Mesenteric fat pad (tissue), 1 donor: ENCODE data around the gene ZNF8. TPM values are rescaled to one million over a fixed set of nuclear protein-coding genes. Genes with fewer than 3 reads are reported as not detected.
"Not testable (repeated sequence)": the region's sequence is repeated elsewhere in the genome, so short reads cannot be mapped to it uniquely, and the experiment has no call there.

ENCODE experiments used
- DNase-seq: peaks from one replicate; pipeline ENCODE4 v3.0.0-alpha.2; 2020; ENCODE audit warnings: low spot score
- microRNA-seq: library from miRNA; unstranded; fragments of <30 nt; microRNA quantifications from one replicate; pipeline ENCODE4 v1.2.0, GENCODE V29; 2020; ENCODE audit warnings: borderline number of aligned reads
- total RNA-seq: library from RNA; stranded (reverse); fragmentation: NEBNext Ultra II Directional; extraction: Animal tissue kit (Norgen Biotek cat#: 25700); gene quantifications from one replicate; pipeline ENCODE4 v1.2.1, GENCODE V29; 2021
- donor health status: DM: yes; HTN: yes; CAD: no.

Gene ZNF8
- total RNA-seq, 1 donor from 2014 or later = 5.1 TPM

DNA sequence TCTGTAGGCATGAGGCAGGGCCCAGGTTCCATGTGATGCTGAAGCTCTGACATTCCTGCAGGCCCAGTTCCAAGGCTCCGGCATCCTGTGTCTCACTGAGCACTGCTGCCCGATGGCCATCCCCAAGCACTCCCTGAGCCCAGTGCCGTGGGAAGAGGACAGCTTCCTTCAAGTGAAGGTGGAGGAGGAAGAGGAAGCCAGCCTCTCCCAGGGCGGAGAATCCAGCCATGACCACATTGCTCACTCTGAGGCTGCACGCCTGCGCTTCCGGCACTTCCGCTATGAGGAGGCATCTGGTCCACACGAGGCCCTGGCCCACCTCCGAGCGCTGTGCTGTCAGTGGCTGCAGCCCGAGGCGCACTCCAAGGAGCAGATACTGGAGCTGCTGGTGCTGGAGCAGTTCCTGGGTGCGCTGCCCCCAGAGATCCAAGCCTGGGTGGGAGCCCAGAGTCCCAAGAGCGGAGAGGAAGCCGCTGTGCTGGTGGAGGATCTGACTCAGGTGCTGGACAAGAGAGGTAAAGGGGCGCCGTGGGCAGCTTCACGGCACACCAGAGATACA lies 56.0 kb downstream of the ZNF8 start:
- DNase-seq = no peak

DNA sequence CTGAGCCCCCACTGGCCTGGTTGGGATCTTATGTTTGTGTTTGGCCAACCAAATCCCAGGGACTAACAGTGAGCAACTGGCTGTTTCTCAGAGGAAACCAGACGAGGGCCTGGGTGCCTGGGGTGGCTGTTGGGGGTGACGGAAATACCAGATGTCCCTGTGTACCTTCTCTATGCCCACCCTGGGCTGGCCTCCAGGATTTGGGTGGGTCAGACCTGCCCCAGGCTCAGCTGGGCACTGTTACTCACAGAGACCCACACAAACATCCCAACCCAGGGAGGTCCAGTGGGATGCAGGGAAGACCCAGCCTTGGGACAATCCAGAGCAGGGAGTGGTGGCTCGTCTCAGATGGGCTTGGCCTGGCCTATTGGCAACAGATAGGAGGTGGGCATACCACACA lies 56.9 kb downstream of the ZNF8 start:
- no peak for DNase-seq

DNA sequence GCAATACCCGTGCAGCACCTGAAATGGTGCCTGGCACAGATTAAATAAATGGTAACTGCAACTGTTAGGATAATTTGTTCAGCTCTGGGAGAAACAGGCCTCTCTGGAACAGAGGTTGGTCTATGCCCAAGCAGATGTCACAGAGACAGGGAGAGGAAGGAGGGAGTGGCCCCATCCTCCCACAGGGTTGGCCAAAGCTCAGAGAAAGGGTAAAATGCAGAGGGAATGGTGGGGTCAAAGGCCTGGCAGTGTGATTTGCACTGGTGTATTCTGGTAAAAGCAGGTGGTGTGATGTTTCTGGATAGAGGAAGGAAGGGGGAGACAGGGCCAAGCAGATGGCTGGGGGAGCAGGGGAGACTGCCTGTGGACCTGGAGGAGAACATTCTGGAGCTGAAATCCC lies 57.5 kb downstream of the ZNF8 start:
- DNase-seq = no peak

DNA sequence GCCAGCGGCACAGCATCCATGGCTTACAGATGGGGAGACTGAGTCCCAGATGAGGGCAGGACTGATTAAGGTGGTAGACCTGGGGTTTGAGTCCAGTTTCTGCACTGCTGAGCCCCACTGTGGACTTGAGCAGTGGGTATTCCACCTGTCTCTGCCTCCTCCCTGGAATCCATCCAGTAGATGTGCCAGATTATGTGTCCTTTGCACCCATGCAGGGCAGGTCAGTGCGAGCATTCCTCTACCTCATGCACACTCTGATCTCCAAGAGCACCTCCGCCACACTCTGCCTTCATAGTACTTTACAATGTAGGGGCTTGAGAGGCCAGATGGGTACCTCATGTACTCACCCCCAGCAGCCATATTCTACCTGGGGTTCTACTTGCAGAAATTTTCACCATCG lies 58.1 kb downstream of the ZNF8 start:
- no peak for DNase-seq

DNA sequence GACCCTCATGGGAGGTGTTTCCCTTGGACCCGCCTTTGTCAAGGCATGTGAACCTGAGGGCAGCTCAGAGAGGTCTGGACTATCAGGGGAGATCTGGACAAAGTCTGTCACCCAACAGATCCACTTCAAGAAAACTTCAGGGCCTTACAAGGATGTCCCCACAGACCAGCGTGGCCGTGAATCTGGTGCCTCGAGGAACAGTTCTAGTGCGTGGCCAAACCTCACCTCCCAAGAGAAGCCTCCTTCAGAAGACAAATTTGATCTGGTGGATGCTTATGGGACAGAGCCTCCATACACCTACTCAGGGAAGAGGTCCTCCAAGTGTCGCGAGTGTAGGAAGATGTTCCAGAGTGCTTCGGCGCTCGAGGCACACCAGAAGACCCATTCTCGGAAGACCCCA lies 59.6 kb downstream of the ZNF8 start:
- no peak for DNase-seq

DNA sequence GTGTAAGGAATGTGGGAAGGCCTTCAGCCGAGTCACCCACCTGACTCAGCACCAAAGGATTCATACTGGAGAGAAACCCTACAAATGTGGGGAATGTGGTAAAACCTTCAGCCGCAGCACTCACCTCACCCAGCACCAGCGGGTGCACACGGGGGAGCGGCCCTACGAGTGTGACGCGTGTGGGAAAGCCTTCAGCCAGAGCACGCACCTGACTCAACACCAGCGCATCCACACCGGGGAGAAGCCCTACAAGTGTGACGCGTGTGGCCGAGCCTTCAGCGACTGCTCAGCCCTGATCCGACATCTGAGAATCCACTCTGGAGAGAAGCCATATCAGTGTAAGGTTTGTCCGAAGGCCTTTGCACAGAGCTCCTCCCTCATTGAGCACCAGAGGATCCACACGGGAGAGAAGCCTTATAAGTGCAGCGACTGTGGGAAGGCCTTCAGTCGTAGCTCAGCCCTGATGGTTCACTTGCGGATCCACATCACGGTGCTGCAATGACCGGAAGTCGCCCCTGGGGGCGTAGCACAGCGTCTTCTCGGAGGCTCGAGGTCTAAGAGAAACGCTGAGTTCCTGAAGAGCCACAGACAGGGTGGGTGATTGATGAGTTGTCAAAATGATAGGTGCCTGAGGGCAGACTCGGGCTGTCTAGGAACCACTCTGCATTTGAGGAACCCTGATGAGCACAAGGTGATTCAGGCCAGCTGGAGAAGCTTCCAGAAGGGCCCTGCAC lies 60.2 kb downstream of the ZNF8 start:
- DNase-seq = no peak

DNA sequence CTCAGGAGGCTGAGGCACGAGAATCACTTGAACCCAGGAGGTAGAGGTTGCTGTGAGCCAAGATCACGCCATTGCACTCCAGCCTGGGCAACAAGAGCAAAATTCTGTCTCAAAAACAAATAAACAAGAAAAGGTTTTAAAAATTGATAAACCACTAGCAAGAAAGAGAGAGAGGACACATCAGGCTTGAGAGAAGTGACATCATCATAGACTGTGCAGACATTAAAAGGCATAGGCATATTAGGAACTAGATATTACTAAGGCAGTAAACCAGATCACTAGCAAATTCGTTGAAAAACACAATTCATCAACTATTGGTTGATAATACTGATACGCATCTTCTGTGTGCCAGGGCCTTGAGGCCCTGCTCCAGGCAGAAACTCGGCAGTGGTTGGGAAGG lies 66.8 kb downstream of the ZNF8 start:
- DNase-seq = no peak

DNA sequence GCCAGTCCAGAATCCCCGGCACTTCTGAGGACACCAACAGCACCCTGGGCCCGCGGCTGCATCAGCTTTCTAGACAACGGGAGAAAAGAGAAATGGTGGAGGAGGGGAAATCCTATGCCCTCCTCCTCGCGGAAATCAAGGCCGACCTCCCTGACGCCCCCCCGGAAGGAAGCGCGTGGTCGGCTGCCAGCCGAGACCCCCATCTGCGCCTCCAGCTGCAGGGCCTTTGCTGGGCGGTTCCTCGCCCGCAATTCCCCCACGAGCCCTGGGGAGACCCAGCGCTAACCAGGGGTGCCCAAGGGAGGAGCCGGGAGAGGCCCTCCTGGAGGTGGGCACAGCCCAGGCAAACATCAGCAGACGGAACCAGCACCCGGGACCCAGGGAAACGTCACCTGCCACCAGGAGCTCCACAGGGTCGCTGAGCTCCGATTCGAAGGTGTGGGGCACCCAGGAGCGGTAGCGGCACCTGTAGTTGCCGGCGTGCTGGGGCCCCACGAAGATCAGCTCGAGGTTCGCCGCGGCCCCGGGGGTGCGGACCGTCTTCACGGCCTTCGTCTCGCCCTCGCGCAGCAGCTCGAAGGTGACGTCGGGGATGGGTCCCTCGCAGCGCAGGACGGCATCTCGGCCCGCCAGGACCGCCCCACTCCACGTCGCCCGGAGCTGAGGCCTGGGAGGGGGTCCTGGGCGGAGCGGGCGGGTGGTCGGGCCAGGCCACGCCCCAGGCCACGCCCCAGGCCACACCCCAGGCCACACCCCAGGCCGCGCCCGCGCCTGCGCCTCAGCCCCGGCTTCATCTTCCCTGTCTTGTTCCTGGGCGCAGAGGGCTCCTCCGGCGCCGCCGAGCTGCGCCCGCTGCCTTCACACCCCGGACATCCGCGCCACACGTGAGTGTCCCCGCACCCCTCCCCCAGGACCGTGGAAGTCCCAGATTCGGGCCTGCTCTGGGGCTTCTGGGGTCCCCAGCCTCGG lies 68.5 kb downstream of the ZNF8 start:
- no peak for DNase-seq

DNA sequence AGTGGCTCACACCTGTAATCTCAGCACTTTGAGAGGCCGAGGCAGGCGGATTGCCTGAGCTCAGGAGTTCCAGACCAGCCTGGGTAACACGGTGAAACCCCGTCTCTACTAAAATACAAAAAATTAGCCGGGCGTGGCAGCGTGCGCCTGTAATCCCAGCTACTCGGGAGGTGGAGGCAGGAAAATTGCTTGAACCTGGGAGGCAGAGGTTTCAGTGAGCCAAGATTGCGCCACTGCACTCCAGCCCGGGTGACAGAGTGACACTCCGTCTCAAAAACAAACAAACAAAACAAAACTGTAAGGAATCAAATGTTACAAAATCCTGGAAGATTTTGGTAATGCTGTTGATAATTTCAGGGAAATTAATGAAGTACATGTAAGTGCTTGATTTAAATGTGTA lies 69.3 kb downstream of the ZNF8 start:
- not testable (repeated sequence) for DNase-seq

DNA sequence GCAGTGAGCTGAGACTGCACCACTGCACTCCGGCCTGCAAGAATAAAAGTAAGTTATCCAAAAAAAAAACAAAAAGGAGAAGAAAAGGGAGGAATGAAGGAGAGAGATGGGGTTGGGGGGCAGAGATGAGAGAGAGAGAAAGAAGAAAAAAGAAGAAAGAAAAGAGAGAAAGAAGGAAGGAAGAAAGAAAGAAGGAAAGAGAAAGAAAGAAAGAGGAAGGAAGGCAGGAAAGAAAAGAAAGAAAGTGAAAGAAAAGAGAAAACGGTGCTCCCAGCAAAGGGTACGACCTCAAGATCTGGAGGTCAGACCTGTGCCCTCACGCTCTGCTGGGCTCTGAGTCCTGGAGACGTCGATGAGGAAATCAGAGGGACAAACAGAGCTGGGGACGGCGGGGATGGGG lies 70.8 kb downstream of the ZNF8 start:
- DNase-seq = no peak

DNA sequence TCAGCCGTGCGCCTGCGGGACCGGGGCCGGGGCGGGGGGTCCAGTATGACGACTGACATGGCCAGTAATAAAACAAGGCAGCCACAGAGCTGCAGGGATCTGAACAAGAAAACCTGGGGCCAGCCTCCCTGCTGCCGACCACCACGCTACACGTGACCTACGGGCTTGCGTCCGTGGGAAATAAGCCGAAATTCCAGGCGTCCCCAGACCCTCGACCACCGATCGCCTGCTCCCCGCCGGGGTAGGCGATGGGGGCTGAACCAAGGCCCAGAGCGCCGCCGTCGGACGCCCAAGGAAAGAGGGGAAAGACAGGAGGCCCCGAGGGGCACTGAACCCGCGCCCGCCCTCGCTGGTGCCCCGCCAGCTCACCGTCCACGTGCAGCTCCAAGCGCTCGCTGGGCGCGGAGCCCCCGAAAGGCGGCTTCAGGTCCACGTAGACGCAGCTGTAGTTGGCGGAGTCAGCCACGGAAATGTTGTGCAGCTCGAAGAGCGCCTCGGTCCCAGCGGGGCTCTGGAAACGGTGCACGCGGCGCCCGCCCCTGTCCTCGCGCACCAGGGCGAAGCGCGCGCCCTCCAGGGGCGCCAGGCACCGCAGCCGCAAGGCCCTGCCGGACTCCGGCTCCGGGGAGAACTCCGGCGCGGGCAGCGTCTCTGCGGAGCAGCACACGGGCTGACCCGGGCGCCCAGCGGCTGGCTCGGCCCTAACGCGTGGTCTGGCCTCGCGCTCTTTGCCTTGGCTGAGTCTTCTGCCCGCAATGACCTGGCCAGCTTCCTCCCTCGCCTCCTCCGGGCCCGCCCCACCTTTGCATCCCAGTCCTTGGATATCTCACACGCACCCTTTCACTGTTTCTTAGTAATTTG lies 71.5 kb downstream of the ZNF8 start:
- no peak for DNase-seq

DNA sequence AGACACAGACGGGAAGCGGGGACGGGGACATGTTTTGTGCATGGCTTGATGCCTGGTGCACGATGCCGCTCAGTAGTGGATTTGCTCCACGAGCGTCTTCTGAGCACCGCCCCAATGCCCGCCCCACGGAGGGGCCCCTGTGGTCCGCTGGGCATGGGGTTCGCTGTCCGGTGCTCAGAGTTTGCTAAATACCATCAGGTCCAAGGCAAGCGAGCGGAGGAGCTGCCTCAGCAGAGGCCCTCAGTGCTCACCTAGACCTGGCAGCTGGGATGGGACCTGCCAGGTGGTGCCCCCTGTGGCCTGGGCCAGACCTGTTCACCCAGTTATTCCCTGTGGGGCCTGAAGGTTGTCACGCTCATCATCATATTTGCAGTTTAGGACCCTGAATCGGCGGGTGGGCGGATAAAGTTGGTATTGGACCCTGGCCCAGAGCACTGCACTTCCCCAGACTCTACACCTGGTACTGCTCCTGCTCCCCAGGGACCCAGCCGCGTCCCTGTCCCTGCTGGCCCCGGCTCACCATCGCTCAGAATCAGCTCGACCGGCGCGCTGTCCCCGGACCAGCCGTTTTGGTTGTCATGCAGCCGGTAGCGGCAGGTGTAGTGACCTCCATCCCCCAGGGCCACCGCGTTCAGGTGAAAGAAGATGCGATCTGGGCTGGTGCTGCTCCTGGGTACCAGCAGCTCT lies 72.3 kb downstream of the ZNF8 start:
- no peak for DNase-seq

DNA sequence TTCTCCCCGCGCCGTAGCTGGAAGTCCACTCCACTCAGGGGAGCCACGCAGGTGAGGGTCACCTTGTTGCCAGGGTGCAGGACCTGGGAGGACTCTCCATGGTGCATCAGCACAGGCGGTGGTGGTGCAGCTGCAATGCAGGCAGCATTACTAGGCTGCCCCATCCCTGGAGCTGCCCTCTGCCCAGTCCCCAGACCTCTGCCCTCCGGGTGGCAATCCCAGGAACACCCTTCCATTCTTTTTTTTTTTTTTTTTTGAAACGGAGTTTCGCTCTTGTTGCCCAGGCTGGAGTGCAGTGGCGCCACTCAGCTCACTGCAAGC lies 72.8 kb downstream of the ZNF8 start:
- no peak for DNase-seq

DNA sequence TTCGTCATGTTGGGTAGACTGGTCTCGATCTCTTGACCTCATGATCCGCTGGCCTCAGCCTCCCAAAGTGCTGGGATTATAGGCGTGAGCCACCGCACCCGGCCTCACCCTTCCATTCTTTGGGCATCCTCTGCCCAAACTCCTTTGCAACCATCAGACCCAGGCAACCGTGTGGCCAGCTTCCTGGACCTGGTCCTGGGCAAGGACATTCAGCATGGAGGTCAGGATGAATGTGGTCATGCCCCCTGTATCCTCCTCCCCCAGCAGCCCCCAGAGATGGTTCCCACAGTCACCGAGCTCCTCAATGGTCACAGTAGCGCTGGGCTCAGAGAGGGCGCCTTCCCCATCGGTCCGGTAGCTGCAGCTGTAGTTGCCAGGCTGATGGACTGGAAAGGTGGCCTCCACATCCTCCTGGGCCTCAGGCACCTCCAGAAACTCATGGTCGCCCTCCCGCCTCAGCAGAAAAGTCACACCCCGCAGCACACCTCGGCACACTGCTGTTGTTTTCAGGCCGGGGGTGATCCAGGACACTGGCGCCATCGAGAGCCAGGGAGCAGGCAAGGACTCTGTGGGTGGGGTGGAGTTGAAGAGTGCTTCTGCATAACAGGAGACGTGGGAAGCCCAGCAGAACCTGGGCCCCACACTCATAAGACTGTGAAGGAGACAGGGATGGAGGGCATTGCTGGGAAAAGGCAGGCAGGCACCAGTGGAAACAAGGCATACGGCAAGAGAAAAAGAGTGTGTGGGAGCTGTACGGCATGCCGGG lies 73.4 kb downstream of the ZNF8 start:
- no peak for DNase-seq

Small RNAs within 50 kb of the gene (microRNA-seq; reads per million reads assigned to microRNA genes)
- not detected for gene MIR6806

Other genes with a start within 250 kb of the ZNF8 start
- gene ZSCAN1, start 244.9 kb upstream of the ZNF8 start, total RNA-seq = not detected
- 3.5 TPM for gene ZNF135, start 219.7 kb upstream of the ZNF8 start, total RNA-seq
- gene ZSCAN18, start 180.7 kb upstream of the ZNF8 start, total RNA-seq = 34.8 TPM
- 8.3 TPM for gene ZNF329, start 128.2 kb upstream of the ZNF8 start, total RNA-seq
- 20.5 TPM for gene ZNF274, start 95.9 kb upstream of the ZNF8 start, total RNA-seq
- 25.2 TPM for gene ZNF544, start 50.0 kb upstream of the ZNF8 start, total RNA-seq
- 30.6 TPM for gene ERVK3-1, start 26.4 kb downstream of the ZNF8 start, total RNA-seq
- 2.5 TPM for gene ZSCAN22, start 48.0 kb downstream of the ZNF8 start, total RNA-seq
- 8.4 TPM for gene A1BG, start 74.5 kb downstream of the ZNF8 start, total RNA-seq
- gene ZNF497, start 83.8 kb downstream of the ZNF8 start, total RNA-seq = 0.19 TPM
- gene ZNF837, start 102.1 kb downstream of the ZNF8 start, total RNA-seq = 0.48 TPM
- gene RPS5, start 108.3 kb downstream of the ZNF8 start, total RNA-seq = 673 TPM
- gene RNF225, start 116.7 kb downstream of the ZNF8 start, total RNA-seq = not detected
- gene ZNF584, start 129.7 kb downstream of the ZNF8 start, total RNA-seq = 15.4 TPM
- gene ZNF132, start 161.2 kb downstream of the ZNF8 start, total RNA-seq = 4.0 TPM
- gene ZNF324B, start 172.7 kb downstream of the ZNF8 start, total RNA-seq = 5.2 TPM
- gene ZNF324, start 188.1 kb downstream of the ZNF8 start, total RNA-seq = 6.7 TPM
- 5.6 TPM for gene ZNF446, start 197.4 kb downstream of the ZNF8 start, total RNA-seq
- 6.5 TPM for gene SLC27A5, start 233.0 kb downstream of the ZNF8 start, total RNA-seq
- 11.8 TPM for gene ZBTB45, start 240.9 kb downstream of the ZNF8 start, total RNA-seq